DMS53 treated with DMSO at 0.1 percent for 48 hours (cell line): ENCODE results near the gene NINL.

Experiments
- DNase-seq: peaks from one replicate; lab custom pipeline; 2025; ENCODE audit not compliant: unreplicated experiment; lab: John Stamatoyannopoulos, UW

The NINL gene

DNA sequence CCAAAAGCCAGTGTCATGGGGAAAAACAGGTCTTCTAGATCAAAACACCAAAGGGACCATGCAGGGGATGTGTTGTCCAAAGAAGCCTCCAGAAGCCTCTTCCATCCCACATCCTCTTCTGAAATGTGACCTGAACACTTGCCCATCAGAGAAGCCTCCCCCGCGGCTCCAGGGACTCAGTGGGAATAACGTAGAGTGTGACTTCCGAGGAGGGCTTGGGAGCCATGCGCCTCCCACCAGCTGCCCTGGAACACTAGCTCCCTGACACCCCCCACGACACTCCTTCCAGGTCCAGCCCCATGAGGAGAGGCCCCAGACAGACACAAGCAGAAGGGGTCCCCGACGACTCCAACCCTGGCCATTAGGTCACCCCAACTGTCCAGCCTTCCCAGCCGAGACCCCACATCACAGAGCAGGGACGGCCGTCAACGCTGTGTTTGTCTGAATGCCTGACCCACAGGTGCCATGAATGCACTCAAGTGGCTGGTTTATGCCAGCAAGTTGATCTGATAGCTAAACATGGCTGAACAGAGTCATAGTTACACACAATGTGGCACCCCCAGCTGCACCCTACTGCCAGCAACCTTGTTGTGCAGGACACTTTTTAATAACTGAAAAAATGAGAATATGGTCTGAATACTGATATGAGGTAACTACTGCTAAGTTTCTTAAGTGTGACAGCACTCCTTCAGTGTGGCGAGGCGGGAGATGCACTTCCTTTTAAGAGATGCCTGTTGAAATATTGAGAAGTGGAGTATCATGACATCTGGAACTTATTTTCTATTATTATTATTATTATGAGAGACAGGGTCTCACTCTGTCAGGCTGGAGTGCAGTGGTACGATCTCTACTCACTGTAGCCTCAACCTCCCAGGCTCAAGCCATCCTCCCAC, 119.8 kb downstream of the NINL start:
- no peak for DNase-seq

DNA sequence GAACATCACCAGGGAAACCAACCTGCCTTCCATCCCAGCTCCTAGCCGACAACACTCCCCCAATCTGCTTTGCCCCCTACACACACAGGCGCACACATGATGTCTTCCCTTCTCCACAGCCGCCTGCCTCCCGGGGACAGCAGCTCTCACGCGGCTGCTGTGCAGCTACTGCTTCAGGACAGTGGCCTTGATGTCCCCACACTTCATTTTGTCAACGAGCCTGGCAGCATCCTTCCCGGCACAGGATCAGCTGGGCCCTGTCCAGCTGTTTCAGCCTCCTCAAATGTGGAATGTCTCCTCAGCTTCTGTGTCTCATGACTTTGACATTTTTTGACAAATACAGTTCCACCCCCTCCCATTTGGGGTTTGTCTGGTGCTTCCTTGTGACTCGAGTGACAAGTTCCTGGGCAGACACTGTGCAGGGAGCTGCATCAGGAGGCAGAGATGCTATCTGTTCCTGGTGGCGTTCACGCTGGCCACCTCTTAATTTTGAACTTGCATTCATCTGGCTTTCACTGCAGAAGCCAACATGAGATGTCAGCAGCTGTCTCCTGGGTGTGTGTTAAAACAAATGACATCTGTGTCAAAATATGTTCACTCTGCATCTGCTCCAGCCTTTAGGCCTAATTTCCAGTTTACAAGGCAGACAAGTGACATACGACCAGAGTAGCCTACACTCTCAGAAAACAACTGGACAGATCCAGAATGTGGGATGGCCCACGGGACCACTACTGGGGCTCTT, 120.7 kb downstream of the NINL start:
- no peak for DNase-seq

DNA sequence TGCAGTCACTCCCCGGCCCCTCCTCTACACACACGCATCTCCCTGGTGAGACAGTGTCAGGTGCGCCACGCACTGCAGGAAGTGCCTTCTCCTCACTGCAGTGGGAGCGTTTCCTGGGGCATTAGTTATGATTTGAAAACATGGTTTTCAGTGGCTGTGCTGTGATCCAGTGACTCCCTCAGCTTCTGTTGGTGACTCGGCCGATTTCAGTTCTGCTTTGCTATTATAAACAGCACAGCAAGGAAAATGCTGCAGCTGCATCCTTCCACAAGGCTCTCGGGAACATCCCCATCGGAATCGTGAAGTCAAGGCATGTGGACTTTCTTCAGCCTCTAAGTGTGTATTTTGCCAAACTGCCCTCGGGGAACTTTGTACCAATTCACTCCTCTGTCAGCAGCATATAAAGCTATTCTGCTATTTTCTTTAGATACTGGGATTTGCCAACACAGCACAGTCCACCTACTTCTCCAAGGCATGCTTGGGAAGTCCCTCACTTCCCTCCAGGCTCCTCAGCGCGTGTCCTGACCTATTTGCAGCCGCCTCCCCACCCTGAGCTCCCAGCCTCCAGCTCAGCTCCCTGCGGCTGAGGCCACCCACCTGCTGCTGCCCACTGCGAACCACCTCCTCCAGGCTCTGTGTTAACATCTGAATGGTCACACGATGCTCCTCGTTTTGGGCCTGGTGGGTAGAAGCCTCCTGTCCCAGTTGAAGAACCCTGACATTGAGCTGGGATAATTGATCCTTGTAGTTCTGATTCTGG, 123.4 kb downstream of the NINL start:
- no peak for DNase-seq

DNA sequence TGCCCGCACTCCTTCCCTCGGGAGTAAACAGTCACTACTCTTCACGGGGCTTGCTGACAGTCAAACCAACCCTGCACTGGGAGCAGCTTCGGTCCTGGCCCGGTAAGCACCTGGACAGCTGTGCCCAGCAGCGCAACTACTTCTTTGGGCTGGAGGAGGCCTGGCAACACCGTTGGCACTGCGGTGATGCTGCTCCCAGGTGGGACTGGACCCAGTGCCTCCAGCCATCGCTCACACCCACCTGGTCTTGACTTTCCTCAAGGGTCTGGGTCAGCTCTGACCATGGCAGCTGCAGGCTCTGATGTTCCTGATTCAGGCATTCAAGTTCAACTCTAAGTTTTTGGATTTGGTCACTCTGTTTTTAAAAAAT, 124.1 kb downstream of the NINL start:
- DNase-seq: no peak

DNA sequence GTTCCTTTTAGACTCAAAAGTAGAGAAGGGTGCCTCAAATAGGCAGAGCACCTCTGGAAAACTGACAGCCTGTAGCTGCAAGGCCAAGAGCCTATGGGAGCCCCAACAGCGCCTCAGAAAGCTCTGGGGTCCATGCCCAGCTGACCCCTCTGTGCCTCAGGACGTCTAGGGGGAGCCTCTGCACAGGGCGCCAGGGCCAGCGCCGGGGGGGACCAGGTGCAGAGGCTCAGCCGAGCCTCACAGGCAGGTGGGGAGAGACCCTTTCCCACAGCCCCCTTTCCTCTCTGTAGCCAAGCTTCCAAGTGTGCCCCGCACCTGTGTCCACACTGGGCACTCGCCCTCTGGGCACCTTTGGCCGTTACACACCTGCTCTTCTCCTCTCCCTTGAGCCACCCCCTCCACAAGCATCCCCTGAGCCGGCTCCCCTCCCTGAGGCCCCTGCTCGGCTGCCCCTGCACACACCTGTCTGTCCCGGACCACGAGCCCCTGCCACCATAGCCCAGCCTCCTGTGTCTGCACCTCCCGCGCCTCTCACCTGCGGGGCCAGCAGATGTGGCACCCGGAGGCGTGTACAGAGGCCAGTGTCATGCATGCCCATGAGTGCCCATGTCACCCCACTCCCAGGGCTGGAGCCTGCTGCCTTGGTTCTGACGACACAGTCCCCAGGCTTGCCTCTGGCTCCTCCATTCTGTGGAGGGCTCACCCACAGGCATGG, 124.6 kb downstream of the NINL start:
- DNase-seq: no peak

DNA sequence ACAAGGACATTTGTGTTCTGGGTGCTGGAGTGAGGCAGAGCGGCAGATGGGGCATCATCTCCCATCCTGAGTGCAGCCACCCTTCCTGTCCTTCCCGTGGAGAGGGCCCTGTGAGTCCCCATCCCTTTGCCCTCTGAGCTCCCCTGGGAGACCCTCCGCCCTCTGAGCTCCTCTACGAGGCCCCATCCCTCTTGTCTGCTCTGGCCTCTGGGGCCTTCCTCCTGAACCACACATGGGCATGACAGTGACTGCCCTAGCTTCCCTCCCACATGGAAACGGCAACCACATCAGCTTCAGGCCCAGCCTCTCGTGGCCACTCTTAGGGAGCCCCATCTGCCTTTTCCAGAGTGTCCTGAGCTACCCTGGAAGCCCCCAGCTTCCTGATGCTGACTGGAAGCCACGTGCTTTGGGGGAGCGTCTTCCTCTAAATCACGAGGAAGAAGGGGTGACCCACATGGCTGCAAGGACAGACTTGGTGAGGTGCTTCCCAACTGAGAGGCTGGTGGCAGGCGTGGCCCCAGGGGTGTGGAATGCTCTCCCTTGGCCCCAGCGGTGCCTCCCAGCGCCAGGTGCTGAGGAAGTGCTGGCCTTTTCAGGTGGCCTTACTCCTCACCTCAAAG, 125.3 kb downstream of the NINL start:
- no peak for DNase-seq

DNA sequence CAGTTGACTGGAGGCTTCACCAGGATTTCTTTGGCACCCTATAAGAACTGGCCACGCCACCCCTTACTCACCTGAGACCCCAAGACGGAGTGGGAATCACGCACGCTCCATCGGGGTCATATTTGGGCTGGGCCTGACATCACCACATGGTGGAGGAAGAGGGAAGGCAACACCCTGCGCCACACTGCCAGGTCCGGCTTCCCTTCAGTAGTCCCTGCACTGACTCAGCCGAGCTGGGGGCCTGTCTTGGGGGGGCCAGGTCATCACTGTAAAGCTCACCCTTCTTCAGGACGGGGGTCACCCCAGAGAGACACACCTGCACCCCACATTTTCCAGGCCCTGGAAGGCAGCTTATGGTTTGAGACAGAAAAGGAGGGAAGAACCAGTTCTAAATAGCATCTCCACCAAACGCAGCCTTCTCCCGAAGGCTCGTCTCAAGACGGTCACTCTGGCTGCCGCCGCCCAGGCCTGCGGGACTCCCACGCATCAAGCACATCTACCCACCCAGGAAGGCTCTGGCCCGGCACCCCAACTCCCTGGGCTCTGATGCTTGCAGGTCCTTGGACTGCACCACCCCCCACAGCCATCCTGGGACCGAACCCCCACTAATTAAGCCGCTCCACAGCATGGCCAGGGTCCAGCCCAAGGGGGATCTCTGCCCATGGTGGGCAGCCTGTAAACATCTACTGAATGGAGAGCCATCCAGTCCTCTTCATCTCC, 126.1 kb downstream of the NINL start:
- no peak for DNase-seq

DNA sequence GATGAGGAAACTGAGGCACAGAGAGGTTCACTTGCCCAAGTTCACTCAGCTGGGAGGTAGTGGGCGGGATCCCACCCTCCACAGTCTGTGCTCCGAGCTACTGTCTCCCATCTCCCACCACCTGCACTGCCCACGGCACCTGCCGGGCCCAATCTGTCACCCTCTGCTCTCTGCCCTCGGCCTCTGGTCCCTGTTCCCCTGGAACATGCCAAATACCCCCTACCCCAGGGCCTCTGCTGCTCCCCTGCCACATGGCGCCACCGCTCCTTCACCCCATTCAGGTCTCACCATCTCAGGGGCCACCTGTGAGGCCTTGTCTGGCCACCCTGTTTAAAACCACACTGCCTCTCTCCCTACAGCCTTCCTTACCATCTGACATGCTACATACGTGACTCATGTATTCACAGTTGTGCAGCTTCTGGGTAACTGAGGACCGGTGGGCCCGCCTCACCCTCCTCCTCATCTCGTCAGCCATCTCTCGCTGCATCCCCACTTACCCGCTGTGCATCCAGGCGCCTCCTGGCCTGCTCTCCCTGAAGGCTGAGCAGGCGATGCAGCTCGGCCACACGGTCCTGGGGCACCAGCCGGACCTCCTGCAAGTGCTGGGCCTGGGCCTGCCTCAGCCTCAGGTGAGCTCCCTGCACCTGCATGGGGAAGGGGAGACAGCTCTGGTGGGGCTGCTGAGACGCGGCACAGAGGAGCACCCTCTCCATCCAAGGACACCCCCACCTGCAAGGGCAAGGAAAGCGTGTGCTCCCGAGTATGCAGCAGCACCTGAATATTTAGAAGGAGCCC, 127.2 kb downstream of the NINL start:
- DNase-seq: no peak

DNA sequence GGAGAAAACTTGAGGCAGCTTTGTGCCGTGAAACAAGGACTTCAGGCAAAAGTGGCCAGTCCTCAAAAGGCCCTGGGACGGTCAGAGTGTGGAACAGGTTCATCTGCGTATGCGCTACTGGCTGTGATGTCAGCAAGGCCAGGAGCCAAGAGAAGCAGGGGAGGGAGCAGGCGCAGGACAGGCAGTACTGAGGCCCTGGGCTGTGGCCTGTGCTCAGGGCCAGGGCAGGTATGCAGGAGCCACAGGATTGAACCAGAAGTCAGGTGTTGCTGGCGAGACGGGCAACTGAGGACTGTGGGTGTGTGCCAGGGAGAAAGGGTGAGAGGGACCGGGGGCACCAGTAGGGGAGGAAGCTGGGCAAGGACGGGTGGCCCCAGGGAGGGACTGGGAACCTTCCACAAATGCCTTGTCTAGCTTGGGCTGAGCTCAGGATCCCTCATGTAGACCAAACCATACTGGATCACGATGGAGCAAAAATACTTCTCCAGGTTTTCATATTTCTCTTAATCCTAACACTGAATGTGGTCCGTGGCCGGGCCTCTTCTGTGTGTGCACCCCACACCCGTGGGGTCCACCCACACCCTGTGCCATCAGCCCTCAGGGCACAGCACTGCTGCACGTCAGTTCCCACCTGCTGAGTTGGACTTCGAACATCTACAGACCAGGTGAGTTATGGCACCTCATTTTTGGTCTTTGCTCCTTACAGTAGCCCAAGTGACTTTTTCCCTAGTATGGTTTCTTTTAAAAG, 131.0 kb downstream of the NINL start:
- DNase-seq: no peak

DNA sequence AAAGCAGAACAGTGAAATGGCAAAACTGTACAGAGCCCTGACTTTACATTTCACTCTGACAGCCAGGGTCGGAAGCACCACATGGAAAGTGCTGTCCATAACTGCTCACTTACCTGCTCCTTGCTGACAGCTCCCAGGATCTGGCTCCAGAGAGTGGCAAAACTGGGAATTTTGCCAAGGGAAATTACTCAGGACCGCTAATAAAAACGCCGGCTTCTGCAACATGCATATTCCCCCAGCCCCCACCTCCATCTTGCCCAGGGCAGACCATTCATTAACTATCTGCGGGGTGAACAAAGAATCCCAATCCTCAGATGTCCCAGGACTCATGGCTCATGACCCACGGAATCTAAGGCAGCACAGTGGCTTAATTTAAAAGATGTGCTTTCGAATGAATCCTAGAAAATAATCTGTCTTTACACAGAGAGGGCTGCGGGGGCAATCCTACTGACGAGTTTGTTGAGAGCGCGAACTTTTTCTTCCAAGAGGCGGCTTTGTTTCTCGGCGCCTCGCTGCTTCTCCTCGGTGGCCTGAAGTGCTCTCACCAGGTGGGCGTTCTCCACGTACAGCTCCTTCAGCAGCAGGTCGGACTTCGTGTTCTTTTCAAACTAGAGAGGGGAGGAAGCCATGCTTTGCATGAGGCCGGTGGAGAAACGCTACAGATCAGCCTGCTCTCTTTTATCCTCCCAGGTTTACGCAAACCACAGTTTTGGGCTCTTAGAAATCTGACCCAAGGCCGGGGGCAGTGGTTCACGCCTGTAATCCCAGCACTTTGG, 132.1 kb downstream of the NINL start:
- no peak for DNase-seq

DNA sequence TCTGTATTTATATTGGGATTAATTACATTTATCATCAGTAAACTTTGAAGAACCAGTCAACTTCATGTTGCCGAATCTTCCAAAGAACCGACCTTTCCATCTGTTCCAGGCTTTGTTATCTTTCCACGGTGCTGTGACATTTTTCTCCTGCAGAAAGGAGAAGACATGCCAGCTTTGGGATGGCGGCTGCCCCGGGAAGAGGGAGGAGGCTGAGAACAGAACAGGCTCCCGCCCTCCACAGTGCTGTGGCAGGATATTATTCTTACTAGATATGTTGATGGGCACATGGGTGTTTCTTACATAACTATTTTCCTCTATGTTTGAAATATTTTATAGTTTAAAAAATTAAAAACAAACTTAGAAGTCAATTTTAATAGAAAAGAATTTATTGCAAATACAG, 133.0 kb downstream of the NINL start:
- no peak for DNase-seq

DNA sequence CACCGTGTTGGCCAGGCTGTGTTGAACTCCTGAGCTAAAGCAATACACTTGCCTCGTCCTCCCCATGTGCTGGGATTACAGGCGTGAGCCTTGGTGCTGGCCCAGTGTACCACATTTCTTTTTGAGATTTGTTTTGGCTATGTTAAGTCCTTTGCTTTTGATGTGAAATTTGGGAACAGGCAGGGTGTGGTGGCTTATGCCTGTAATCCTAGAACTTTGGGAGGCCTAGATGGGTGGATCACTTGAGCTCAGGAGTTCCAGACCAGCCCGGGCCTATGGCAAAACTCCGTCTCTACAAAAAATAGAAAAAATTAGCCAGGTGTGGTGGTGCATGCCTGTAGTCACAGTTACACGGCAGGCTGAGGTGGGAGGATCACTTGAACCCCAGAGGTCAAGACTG, 137.7 kb downstream of the NINL start:
- no peak for DNase-seq

DNA sequence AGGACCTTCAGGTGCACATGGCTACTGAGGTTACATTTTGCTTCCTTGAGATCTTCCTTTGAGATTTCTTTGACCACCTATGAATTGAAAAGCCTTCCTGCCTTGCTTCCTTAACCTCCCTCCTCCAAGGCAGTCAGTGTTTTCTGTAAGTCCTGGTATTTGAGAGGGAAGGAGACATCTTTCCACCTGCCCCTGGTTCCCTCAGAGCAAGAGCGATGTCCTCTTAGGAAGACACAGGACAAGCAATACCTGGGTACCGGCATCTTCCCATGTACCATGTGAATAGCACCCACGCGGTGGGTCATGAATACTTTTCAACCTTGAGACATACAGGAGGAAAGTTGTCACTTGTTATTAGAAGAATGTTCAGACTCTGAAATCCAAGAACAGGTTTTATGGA, 140.8 kb downstream of the NINL start:
- DNase-seq: no peak

DNA sequence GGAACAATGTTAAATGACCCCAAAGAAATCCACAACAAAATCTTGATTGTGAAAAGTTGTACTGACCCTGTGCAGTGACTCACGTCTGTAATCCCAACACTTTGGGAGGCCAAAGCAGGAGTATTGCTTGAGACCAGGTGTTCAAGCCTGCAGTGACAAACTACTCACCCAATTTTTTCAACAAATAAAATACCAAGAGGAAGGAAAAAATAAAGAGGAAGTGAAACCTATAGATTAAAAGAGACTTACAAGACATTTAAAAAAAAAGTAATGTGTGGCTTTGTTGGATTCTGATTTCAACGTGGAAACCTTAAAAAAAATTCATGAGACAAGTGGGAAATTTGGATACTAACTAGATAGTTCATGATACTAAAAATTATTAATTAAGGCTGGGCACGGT, 146.0 kb downstream of the NINL start:
- DNase-seq: no peak

DNA sequence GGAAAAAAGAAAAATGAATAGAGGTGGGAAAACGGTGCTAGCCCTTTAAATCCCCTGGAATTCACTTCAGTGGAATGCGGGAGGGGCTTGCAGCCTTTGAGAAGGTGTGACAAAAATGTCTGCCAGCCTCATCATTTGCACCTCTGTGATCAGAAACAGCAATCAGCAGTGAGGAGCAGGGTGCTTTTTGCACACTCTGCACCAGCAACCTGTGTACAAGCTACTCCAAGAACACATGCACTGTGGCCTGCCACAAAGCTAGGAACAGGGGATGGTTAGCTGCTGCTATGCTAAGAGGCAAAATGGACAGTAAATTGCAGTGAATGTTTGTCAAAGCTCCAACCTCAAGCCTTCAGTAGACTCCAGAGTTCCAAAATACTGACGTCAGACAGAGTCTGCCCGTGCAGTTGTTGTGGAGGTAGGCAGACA, 148.2 kb downstream of the NINL start:
- no peak for DNase-seq

DNA sequence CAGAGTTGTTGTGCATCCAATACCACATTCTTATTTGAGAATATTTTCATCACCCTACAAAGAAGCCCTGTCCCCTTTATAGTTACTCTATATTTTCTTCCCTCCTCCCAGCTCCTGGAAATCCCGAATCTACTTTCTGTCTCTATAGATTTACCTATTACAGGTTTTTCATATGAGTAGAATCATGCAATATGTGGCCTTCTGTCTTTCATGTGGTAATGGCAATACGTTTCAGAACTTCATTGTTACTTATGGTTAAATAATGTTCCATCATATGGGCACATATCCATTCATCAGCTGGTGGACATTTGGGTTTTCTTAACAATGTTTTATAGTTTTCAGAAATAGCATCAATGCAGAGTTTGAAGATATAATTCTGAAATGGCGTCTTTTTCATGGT, 160.8 kb downstream of the NINL start:
- no peak for DNase-seq

DNA sequence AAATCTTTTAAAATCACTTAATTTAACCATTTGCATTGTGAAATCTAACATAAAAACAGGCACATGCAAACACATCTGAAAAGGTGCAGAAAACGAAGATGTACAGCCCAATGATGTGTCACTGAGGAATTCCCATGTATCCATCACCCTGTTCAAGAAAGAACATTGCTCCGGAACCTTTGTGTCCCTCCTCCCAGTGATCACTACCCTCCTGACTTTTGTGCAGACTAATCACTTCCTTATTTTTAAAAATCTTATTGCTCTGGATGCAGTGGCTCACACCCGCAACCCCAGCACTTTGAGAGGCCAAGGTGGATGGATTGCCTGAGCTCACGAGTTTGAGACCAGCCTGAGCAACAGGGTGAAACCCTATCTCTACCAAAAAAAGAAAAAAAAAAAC, 163.3 kb downstream of the NINL start:
- no peak for DNase-seq

DNA sequence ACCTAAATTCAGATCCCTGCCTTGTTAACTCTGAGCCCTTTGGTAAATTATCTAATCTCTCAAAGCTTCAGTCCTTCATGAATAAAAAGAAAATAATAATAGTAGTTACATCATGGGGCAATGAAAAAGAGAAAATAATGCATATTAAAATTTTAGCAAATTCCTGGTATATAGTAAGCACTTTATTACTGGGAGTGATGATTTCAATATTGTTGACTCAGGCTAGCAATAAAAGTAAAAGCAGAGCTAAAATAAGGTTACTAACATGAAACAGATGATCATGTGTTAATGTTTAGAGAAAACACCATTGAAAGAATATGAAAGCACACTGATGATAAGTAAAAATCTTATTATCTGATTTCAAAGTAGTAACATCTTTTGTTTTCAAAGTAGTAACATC, 164.2 kb downstream of the NINL start:
- no peak for DNase-seq
